Measurements from ENCODE around the gene PDE7B.
"Not testable (repeated sequence)": the region's sequence is repeated elsewhere in the genome, so short reads cannot be mapped to it uniquely, and the experiment has no call there.

PDE7B gene

GRCh38 chr6:136083540-136083939 lies 232.0 kb downstream of the PDE7B start:
- DNase-seq = no peak

- no peak for DNase-seq
Measured at GRCh38 chr6:136084403-136084802, 232.9 kb downstream of the PDE7B start.

- no peak for DNase-seq
Measured at GRCh38 chr6:136085370-136086115, 234.0 kb downstream of the PDE7B start.

GRCh38 chr6:136086686-136087085 lies 235.2 kb downstream of the PDE7B start:
- no peak for DNase-seq

- DNase-seq = no peak
Measured at GRCh38 chr6:136087986-136088385, 236.5 kb downstream of the PDE7B start.

GRCh38 chr6:136088693-136089092 lies 237.2 kb downstream of the PDE7B start:
- DNase-seq = no peak

GRCh38 chr6:136089876-136090275 lies 238.4 kb downstream of the PDE7B start:
- DNase-seq = no peak

GRCh38 chr6:136090929-136091328 lies 239.4 kb downstream of the PDE7B start:
- DNase-seq = no peak

- no peak for DNase-seq
Measured at GRCh38 chr6:136092897-136093296, 241.4 kb downstream of the PDE7B start.

GRCh38 chr6:136093835-136094234 lies 242.3 kb downstream of the PDE7B start:
- no peak for DNase-seq

GRCh38 chr6:136094812-136095211 lies 243.3 kb downstream of the PDE7B start:
- DNase-seq = no peak

- no peak for DNase-seq
Measured at GRCh38 chr6:136095986-136096385, 244.5 kb downstream of the PDE7B start.

GRCh38 chr6:136102991-136103688 lies 251.6 kb downstream of the PDE7B start:
- DNase-seq = no peak

- DNase-seq = no peak
Measured at GRCh38 chr6:136103763-136104311, 252.3 kb downstream of the PDE7B start.

- no peak for DNase-seq
Measured at GRCh38 chr6:136104556-136104955, 253.1 kb downstream of the PDE7B start.

- DNase-seq = not testable (repeated sequence)
Measured at GRCh38 chr6:136105797-136106196, 254.3 kb downstream of the PDE7B start.

GRCh38 chr6:136108361-136108945 lies 257.0 kb downstream of the PDE7B start:
- DNase-seq = no peak

- no peak for DNase-seq
Measured at GRCh38 chr6:136111831-136112230, 260.3 kb downstream of the PDE7B start.

- no peak for DNase-seq
Measured at GRCh38 chr6:136112262-136112661, 260.8 kb downstream of the PDE7B start.

- peak; percentile 1 for DNase-seq
Measured at GRCh38 chr6:136113736-136114173, 262.3 kb downstream of the PDE7B start.

GRCh38 chr6:136114661-136115060 lies 263.2 kb downstream of the PDE7B start:
- no peak for DNase-seq

- DNase-seq = no peak
Measured at GRCh38 chr6:136115941-136116340, 264.4 kb downstream of the PDE7B start.

GRCh38 chr6:136117081-136117480 lies 265.6 kb downstream of the PDE7B start:
- no peak for DNase-seq

GRCh38 chr6:136118787-136119186 lies 267.3 kb downstream of the PDE7B start:
- DNase-seq = no peak

Measured in CD4-positive, alpha-beta T cell treated with Interleukin-12 subunit alpha and Interleukin-12 subunit beta, for 1 hour (primary cell).